ENCODE measurements around the gene RGS16.
A peak's percentile ranks its signal among the peaks of the same experiment; 100 is the strongest.

The RGS16 gene

GRCh38 chr1:182629080-182629479 is 24.9 kb upstream of the RGS16 start:
- DNase-seq: no peak

GRCh38 chr1:182628657-182629056 is 24.5 kb upstream of the RGS16 start:
- no peak for DNase-seq

DNA sequence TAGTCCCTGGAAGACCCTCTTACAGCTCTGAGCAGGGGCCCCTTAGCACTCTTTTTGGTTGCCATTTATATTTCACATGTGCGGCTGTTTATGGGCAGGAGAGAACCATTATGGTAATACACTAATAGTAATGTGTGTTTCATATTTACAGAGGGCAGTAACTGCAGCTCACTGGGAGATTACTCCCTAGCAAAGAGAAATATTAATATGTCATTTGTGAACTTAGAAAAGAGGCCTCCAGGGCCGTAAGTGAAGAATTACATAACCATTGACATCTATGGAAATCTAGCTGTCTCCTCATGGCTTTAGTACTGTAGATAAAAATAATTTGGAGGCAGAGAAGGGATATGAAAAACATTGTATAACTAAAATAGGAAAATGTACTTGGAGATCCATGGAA is 23.4 kb upstream of the RGS16 start:
- DNase-seq: no peak

DNA sequence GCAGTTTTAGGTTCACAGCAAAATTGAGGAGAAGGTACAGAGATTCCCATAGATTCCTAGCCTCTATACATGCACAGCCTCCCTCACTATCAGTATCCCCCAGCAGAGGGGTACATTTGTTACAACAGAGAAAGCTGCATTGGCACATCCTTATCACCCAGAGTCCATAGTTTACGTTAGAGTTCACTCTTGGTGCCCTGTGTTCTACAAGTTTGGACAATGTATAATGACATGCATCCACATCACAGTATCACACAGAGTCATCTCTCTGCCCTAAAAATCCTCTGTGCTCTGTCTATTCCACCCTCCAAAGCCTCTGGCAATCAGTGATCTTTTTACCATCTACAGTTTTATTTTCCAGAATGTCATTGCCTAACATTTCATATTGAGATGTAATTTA is 22.3 kb upstream of the RGS16 start:
- no peak for DNase-seq

DNA sequence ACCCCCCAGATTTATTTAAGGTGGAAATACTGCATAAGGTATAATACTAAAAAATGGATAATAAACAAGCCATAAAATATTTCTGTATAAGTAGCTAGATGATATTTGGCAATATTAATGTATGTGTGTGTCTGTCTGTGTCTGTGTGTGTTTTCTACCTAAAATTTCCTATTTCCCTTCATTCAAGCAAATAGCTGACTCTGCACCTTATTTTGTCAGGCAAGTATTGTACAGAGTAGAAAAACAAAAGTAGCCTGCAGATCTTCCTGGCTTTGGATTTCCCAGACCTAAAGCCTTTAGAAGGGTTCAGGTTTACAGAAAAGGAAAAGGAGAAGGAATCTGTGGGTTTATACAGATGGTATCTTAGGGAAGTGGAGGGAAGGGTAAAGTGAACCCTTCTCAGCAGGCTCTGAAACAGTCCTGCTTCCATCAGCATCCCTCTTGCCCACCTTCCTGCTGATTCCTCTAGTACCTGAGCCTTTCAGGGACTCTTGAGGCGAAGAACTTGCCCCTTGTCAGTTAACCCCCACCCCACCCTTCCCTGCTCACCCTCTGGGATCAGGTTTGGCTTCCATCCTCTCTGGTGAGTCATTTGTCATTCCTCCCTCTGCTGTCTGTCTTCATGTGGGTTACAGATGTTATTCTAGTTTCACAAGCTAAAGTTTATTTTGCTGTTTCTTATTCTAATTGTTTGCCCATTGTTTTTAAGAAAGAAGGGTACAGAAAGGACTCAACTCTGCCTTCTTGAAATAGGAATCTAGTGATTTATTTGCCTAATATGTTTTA is 21.7 kb upstream of the RGS16 start:
- no peak for DNase-seq

- DNase-seq: no peak
Observed at GRCh38 chr1:182625024-182625423, 20.8 kb upstream of the RGS16 start.

GRCh38 chr1:182624577-182624976 is 20.4 kb upstream of the RGS16 start:
- DNase-seq: no peak

- DNase-seq: peak; percentile 86
Observed at GRCh38 chr1:182622901-182623528, 18.8 kb upstream of the RGS16 start.

DNA sequence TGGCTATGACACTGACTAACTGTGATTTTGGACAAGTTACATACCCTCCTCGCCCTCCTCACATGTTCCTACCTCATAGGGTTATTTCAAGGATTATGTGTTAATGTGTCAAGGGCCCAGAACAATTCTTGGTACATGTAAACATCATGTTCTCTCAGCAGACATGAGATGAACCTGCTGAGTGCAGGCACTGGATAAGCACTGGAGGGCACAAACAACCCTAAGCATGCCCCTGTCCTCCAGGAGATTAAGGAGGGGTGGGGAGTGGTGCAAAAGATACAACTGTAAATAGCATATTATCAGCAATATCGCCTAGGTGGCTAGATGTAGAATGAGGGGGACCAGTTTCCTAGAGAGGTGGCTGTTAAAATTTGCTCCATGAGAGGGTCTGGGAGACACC is 17.7 kb upstream of the RGS16 start:
- DNase-seq: no peak

GRCh38 chr1:182620924-182621585 is 16.9 kb upstream of the RGS16 start:
- no peak for DNase-seq

- DNase-seq: peak; percentile 62
Observed at GRCh38 chr1:182617734-182618351, 13.7 kb upstream of the RGS16 start.

DNA sequence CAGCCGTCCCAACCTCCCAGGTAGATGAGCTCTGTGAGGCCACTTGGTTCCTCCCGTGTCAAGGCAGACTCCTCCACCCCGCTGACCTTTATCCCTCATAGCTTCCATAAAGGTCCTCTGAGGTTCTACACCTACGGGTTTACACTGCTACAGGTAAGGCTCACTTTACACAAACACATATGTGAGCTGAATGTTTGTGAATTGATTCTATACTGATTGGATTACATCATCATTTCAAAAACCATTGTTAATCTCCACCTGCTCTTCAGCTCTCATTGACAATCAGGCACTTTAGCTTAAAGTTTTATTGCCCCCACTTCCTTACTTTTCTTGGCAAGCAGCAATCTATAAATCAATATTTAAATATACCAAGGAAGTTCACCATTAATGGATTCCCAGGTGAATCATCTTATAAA is 12.8 kb upstream of the RGS16 start:
- no peak for DNase-seq

- peak; percentile 85 for DNase-seq
Observed at GRCh38 chr1:182616130-182617013, 12.2 kb upstream of the RGS16 start.

- DNase-seq: peak; percentile 84
Observed at GRCh38 chr1:182615468-182616129, 11.4 kb upstream of the RGS16 start.

DNA sequence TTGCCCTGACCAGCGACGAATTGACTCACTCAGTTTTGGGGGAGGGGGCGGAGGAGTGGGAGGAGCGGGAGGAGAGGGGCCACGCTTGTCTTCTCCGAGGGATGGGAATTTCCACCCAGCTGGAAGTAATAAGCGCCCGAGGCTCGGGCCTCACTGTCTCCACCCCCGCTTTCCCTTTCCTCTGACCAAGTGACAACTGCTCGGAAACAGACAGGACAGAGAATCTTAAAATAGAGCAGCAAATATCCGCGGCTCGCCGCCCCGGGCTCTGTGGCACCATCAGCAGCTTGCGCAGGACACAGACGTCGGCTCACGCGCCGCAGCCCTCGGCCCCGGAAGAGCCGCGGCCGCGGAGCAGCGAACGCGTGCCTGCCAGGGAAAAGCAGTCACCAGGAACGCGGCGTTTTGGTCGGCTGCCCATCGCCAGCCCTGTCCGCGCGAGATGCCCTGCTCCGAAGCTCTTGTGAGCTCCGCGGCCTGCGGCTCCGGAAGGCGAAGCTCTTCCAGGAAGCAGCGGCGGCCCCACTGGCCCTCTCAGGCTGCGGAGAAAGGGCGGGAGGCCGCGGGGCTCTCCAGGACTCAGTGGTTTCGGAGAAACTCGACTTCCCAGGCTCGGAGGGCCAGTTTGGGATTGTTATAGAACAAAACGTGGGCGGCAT is 10.7 kb upstream of the RGS16 start:
- peak; percentile 95 for DNase-seq

DNA sequence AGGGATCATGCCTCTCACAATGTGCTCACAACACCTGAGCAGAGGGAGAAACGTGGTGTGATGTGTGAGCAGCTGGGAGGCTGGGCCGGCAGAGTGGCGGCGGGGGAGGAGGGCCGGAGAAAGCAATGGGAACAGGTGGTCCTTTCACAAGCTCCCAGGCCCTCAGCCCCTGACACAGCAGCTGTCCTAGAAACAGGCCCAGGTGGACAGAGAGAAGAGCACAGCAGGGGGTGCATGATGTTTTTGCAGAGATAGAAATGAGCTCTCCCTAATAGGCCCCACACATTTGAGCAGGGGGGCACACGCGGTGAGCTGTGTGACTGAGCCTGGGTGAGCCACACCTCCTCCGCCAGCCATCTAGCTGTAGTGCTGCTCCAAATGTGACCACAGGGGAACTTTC is 7.6 kb upstream of the RGS16 start:
- peak; percentile 54 for DNase-seq

DNA sequence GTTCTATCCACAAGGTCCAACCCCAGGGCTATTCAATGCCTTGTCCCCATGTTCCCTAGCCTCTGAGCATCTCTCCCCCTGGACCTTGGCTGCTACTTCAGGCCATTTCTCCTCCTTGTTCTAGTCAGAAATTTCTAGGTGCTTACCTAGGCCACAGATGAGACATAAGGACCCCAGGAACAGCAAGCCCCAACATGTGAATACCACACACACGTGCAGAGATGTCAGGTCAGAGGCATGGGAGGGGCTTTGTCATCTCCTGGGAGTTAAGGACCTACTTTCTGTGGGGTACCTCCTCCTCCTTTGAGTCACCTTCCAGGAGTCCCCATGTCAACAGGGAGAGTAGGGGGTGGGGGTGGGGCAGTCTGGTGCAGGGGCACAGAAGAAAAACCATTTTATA is 7.1 kb upstream of the RGS16 start:
- no peak for DNase-seq

DNA sequence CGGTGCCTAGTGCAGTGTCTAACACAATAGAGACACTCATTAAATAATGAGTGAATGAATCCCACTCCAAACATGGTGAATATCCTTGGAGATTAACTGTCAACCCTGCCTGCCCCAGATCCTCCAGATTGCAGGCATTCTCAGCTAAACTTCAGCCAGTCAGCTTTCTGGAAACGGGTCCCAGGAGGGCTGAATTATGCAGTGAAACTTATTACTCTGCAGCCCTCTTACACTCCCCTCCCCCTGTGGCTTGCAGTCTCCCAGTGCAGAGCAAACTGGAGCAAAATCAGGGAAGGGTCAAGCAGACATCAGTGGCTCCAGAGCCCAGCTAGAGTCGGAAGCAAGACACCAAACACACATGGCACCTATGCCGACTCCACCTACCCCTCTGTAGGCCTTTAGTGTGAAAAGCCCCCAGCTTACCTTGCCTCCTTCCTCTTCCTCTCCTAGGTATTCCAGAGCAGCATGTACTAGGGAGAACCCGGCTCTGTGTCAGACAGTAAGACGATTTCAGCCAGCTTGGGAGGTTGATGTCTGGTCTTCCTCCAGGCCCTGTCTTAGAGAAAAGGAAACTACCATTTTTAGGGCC is 6.5 kb upstream of the RGS16 start:
- DNase-seq: peak; percentile 39

DNA sequence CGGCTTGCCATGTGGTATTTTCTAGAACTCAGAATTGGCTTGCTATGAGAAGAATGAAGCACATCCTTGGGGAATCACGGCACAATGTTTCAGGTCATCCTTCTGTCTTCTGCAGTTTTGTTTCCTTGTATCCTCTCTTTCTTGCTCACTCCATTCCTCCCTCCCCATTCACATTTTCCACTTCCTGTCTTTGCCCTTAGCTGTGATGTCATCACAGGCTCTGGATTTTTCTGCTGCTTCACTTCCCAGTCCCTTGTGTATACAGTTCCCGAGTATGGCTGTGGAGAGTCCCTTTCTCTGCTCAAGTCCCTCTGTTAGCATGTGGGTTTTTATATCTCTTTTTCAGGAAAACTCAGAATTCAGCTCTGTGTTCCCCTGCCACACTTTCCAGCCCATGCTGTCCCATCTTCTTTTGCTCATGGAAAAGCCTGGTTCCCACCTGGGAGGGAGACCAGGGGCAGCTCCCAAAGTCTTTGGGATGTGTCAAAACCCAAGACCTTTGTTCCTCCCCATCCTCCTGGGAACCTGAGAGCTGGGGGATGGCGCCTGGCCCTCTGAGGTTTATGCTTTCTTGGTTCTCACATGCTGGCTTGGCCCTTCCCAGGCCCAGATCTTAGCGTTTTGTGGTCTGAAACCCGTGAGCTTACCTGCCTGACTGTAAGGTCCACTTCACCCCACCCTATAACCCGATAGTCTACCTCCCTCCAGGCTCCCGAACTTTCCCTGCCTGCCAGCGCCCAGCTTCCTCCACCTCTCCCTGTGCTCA is 4.8 kb upstream of the RGS16 start:
- no peak for DNase-seq

- no peak for DNase-seq
Observed at GRCh38 chr1:182608236-182608635, 4.0 kb upstream of the RGS16 start.

All from right hindlimb (tissue), 1 donor.